Stimulated activated naive CD8-positive, alpha-beta T cell treated with anti-CD3 and anti-CD28 coated beads, Interleukin-15, amount 100 ng/mL, for 72 hours (primary cell): ENCODE measurements around the gene GSE1.

ENCODE experiments used
- ATAC-seq: fragments of 150-1000 bp; cut with Tn5 transposase; 2 replicates; pipeline ENCODE4 v1.10.0; 2021; ENCODE audit warnings: mild to moderate bottlenecking, moderate library complexity
- DNase-seq, 2 donors: peaks; one replicate each; pipeline ENCODE4 v3.0.0; 2021 to 2022
- H3K27ac Mint-ChIP-seq, 2 donors: one replicate each; pipeline ENCODE4 v1.8.0; 2022; ENCODE audit warnings: mild to moderate bottlenecking in 2 of 2, mixed read lengths in 2 of 2, moderate library complexity in 2 of 2
- H3K27me3 Mint-ChIP-seq: one replicate; pipeline ENCODE4 v1.8.0; 2022; ENCODE audit warnings: mixed read lengths
- H3K4me1 Mint-ChIP-seq: one replicate; pipeline ENCODE4 v1.8.0; 2022; ENCODE audit warnings: mild to moderate bottlenecking, mixed read lengths
- H3K4me3 Mint-ChIP-seq, 2 donors: one replicate each; pipeline ENCODE4 v1.8.0; 2022; ENCODE audit warnings: mild to moderate bottlenecking in 2 of 2, mixed read lengths in 2 of 2, moderate library complexity in 1 of 2
- H3K9me3 Mint-ChIP-seq, 2 donors: one replicate each; pipeline ENCODE4 v1.8.0; 2022; ENCODE audit warnings: mixed read lengths in 2 of 2

GSE1 gene

GRCh38 chr16:85570735-85571562, 42.2 kb upstream of the GSE1 start:
- DNase-seq = peak; percentile 48 to 68
- Mint-ChIP-seq H3K4me3 (peak overlapping the region; percentile 76 to 79), H3K4me1 (peaks cover 93% of the 10 kb centered on the region)

DNA sequence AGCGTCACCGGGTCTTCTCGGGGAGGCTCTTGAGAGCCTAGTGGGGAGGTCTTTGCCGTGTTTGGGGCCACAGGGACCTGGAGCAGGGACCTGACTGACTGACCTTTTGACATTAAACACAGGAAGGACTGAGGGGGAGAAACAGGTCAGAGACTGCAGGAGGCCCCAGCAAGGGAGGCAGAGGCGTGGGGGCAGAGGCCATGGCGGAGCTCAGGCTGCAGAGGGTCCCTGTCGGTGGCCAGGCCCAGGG, 41.6 kb upstream of the GSE1 start:
- no peak overlapping the region for H3K27ac Mint-ChIP-seq
- peak overlapping the region; percentile 76 to 79 for H3K4me3 Mint-ChIP-seq
- ATAC-seq = no peak
- no peaks in the 10 kb centered on the region for H3K27me3 Mint-ChIP-seq
- H3K4me1 Mint-ChIP-seq = peaks cover 93% of the 10 kb centered on the region
- H3K9me3 Mint-ChIP-seq = no peaks in the 10 kb centered on the region
- no peak for DNase-seq

More at GRCh38 chr16:85570735-85571562, 42.2 kb upstream of the GSE1 start:
- Mint-ChIP-seq H3K9me3 (no peaks in the 10 kb centered on the region), H3K27me3 (no peaks in the 10 kb centered on the region), H3K27ac (peak overlapping the region; percentile 64 to 80)
- peak; percentile 80 for ATAC-seq

- Mint-ChIP-seq H3K27ac (peak overlapping the region; percentile 50 to 80), H3K9me3 (no peaks in the 10 kb centered on the region), H3K4me1 (peaks cover 93% of the 10 kb centered on the region), H3K27me3 (no peaks in the 10 kb centered on the region), H3K4me3 (peak overlapping the region; percentile 76 to 79)
- peak in 1 of 2 donors; percentile 24 for DNase-seq
- no peak for ATAC-seq
Observed at GRCh38 chr16:85571813-85572619, 41.1 kb upstream of the GSE1 start.

- Mint-ChIP-seq H3K9me3 (no peaks in the 10 kb centered on the region), H3K27ac (no peak overlapping the region)
Observed at GRCh38 chr16:85573045-85573695, 40.0 kb upstream of the GSE1 start.

DNA sequence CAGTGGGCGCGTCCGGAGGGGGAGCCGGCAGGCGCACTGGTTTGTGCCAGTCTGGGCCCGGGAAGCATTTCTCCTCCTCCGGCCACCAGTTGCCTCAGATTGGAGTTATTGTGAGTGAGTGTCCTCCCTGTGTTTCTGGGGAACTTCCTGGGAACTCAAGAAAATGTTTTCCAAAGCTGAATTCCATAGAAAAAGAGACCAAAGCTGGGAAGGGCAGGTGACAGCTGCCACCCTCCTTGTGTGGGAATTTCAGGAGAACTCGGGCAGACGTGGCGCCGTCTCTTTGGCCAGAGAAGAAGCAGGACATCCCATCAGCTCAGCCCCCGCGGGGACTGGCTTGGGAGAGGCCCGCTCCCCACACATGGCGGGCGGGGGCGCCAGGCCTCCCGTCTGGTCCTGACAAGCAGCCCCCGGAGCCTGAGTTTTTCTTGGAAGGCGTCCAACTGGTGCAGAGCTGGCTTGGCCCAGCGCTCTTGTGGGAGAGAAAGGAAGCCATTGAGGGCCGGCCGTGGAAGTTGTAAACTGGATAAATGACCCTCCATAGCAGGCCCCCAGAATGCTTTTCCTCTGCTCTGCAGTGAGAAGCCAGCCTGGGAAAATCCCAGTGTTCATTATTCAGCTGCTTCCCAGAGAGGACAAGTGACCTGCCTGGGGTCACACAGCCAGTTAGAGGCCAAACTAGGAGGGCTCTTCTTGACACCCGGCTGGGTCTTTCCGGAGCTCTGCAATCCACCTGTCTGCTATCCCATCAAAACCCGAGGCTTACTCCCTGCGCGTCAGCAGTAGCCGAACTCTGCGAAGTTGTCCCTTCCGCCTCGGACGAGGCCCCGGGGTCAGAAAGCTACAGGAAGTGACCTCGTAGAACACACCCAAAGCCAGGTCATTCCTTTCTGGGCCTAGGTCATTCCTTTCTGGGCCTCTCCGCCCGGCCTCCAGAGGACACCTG, 39.2 kb upstream of the GSE1 start:
- peaks cover 87% of the 10 kb centered on the region for H3K4me1 Mint-ChIP-seq
- no peak overlapping the region for H3K27ac Mint-ChIP-seq
- H3K4me3 Mint-ChIP-seq = no peak overlapping the region
- no peaks in the 10 kb centered on the region for H3K9me3 Mint-ChIP-seq
- DNase-seq = no peak
- H3K27me3 Mint-ChIP-seq = no peaks in the 10 kb centered on the region
- no peak for ATAC-seq

More at GRCh38 chr16:85573045-85573695, 40.0 kb upstream of the GSE1 start:
- peaks cover 88% of the 10 kb centered on the region for H3K4me1 Mint-ChIP-seq
- no peaks in the 10 kb centered on the region for H3K27me3 Mint-ChIP-seq
- no peak overlapping the region for H3K4me3 Mint-ChIP-seq
- DNase-seq = no peak
- ATAC-seq = no peak

GRCh38 chr16:85574672-85575475, 38.2 kb upstream of the GSE1 start:
- ATAC-seq (no peak), DNase-seq (no peak)
- no peak overlapping the region for H3K4me3 Mint-ChIP-seq
- H3K4me1 Mint-ChIP-seq = peaks cover 87% of the 10 kb centered on the region
- H3K9me3 Mint-ChIP-seq = no peaks in the 10 kb centered on the region
- no peaks in the 10 kb centered on the region for H3K27me3 Mint-ChIP-seq
- no peak overlapping the region for H3K27ac Mint-ChIP-seq

- ATAC-seq (no peak), DNase-seq (no peak)
- no peak overlapping the region for H3K27ac Mint-ChIP-seq
- H3K4me1 Mint-ChIP-seq = peaks cover 87% of the 10 kb centered on the region
- no peaks in the 10 kb centered on the region for H3K9me3 Mint-ChIP-seq
- no peak overlapping the region for H3K4me3 Mint-ChIP-seq
- H3K27me3 Mint-ChIP-seq = no peaks in the 10 kb centered on the region
Observed at GRCh38 chr16:85575920-85576319, 37.2 kb upstream of the GSE1 start.

DNA sequence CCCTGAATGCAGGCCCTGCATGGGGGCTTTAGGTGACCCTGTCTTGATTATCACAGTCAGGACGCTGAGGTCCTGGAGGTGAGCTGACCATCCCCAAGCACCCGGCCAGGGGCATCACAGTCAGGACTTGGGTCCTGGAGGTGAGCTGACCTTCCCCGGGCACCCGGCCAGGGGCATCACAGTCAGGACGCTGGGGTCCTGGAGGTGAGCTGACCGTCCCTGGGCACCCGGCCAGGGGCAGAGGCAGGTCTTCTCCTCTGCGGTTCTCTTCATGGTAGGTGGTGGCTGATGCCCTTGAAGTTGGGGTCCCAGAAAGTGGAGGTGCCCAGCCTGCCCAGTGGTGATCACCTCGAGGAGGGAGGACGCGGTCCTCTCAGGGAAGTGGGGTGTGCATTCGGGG, 36.2 kb upstream of the GSE1 start:
- DNase-seq (no peak), ATAC-seq (no peak)
- no peaks in the 10 kb centered on the region for H3K9me3 Mint-ChIP-seq
- no peak overlapping the region for H3K4me3 Mint-ChIP-seq
- peaks cover 86% of the 10 kb centered on the region for H3K4me1 Mint-ChIP-seq
- H3K27me3 Mint-ChIP-seq = no peaks in the 10 kb centered on the region
- H3K27ac Mint-ChIP-seq = no peak overlapping the region

GRCh38 chr16:85577899-85578598, 35.1 kb upstream of the GSE1 start:
- no peak overlapping the region for H3K27ac Mint-ChIP-seq
- H3K4me1 Mint-ChIP-seq = peaks cover 89% of the 10 kb centered on the region
- no peak overlapping the region for H3K4me3 Mint-ChIP-seq
- H3K27me3 Mint-ChIP-seq = no peaks in the 10 kb centered on the region
- ATAC-seq = no peak
- DNase-seq = no peak
- H3K9me3 Mint-ChIP-seq = no peaks in the 10 kb centered on the region

GRCh38 chr16:85578599-85578948, 34.5 kb upstream of the GSE1 start:
- Mint-ChIP-seq H3K4me1 (peaks cover 89% of the 10 kb centered on the region), H3K4me3 (no peak overlapping the region), H3K27me3 (no peaks in the 10 kb centered on the region), H3K27ac (peak overlapping the region in 1 of 2 donors; percentile 17), H3K9me3 (no peaks in the 10 kb centered on the region)
- ATAC-seq (no peak), DNase-seq (no peak)

DNA sequence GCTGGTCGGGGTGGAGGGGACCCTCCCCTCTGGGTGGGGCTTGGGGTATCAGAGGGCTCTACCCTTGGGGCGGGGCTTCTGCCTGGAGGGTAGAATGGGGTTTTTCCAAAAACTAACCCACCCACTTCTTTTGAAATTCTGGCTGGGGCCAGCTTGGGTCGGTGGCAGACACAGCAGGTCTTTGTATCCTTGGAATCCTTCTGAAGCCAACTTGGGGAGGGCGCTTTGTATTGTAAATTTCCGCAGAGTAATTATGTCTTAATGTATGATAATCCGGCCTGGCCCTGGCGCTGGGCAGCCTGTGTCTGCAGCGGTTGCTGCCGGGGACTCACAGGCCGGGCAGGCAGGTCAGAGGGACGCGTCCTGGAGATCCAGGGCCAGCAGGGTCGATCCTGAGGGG, 33.9 kb upstream of the GSE1 start:
- Mint-ChIP-seq H3K27ac (peak overlapping the region in 1 of 2 donors; percentile 51), H3K27me3 (no peaks in the 10 kb centered on the region), H3K4me1 (peaks cover 89% of the 10 kb centered on the region), H3K4me3 (no peak overlapping the region), H3K9me3 (no peaks in the 10 kb centered on the region)
- ATAC-seq (no peak), DNase-seq (no peak)

GRCh38 chr16:85579923-85580580, 33.1 kb upstream of the GSE1 start:
- Mint-ChIP-seq H3K27ac (no peak overlapping the region), H3K4me3 (no peak overlapping the region), H3K4me1 (peaks cover 91% of the 10 kb centered on the region), H3K9me3 (no peaks in the 10 kb centered on the region), H3K27me3 (no peaks in the 10 kb centered on the region)
- DNase-seq (no peak), ATAC-seq (no peak)

- ATAC-seq (no peak), DNase-seq (no peak)
- Mint-ChIP-seq H3K4me3 (no peak overlapping the region), H3K27ac (no peak overlapping the region), H3K27me3 (no peaks in the 10 kb centered on the region), H3K9me3 (no peaks in the 10 kb centered on the region), H3K4me1 (peaks cover 90% of the 10 kb centered on the region)
Observed at GRCh38 chr16:85580684-85581083, 32.4 kb upstream of the GSE1 start.
